Naive B cell (primary cell): ENCODE results near the gene ALG14. TPM values are rescaled to one million over a fixed set of nuclear protein-coding genes. Genes with fewer than 3 reads are reported as not detected.

Experiments
- ATAC-seq, 2 donors: fragments of 150-1000 bp; cut with Tn5 transposase; 2 replicates each; pipeline ENCODE4 v1.10.0; 2021; ENCODE audit warnings: low read depth in 2 of 2, mild to moderate bottlenecking in 2 of 2, moderate library complexity in 2 of 2
- DNase-seq: peaks from one replicate; pipeline ENCODE4 v3.0.0; 2022
- H3K27ac Mint-ChIP-seq, 6 donors: one replicate each; pipeline ENCODE4 v1.8.0; 2020 to 2022; ENCODE audit warnings: mild to moderate bottlenecking in 6 of 6, mixed read lengths in 6 of 6, moderate library complexity in 5 of 6, inconsistent platforms in 2 of 6
- H3K27me3 Mint-ChIP-seq, 3 donors: one replicate each; pipeline ENCODE4 v1.8.0; 2021 to 2022; ENCODE audit warnings: mixed read lengths in 3 of 3, mild to moderate bottlenecking in 1 of 3
- H3K36me3 Mint-ChIP-seq, 2 donors: one replicate each; pipeline ENCODE4 v1.8.0; 2020 to 2022; ENCODE audit warnings: mixed read lengths in 2 of 2, inconsistent platforms in 1 of 2, mild to moderate bottlenecking in 1 of 2
- H3K4me1 Mint-ChIP-seq, 3 donors: one replicate each; pipeline ENCODE4 v1.8.0; 2020 to 2022; ENCODE audit warnings: mixed read lengths in 3 of 3, inconsistent platforms in 1 of 3, mild to moderate bottlenecking in 1 of 3, moderate library complexity in 1 of 3
- H3K4me3 Mint-ChIP-seq, 8 donors: one replicate each; pipeline ENCODE4 v1.8.0; 2020 to 2022; ENCODE audit warnings: mild to moderate bottlenecking in 8 of 8, mixed read lengths in 8 of 8, moderate library complexity in 8 of 8, inconsistent platforms in 2 of 8
- H3K9me3 Mint-ChIP-seq, 7 donors: one replicate each; pipeline ENCODE4 v1.8.0; 2020 to 2022; ENCODE audit warnings: mixed read lengths in 7 of 7, mild to moderate bottlenecking in 5 of 7, inconsistent platforms in 2 of 7, moderate library complexity in 1 of 7
- polyA plus RNA-seq, 6 donors: library from polyadenylated mRNA; unstranded; fragments of 300-500 nt; fragmentation: Illumina TruSeq; gene quantifications; one replicate each; pipeline ENCODE4 v1.2.3, GENCODE V29; 2021; ENCODE audit warnings: low read depth in 6 of 6

ALG14 gene
- polyA plus RNA-seq, 6 donors from 2014 or later: 1.5 to 20.7 (median 6.0) TPM

- peak overlapping the region in 1 of 6 donors; percentile 6 for H3K27ac Mint-ChIP-seq
- no peaks in the 10 kb centered on the region for H3K9me3 Mint-ChIP-seq
- H3K27me3 Mint-ChIP-seq: peaks cover 0 to 6% (median 0%) of the 10 kb centered on the region in 3 donors
- no peak overlapping the region for H3K4me3 Mint-ChIP-seq
- DNase-seq (no peak), ATAC-seq (no peak)
- peaks cover 0 to 5% (median 4%) of the 10 kb centered on the region in 3 donors for H3K4me1 Mint-ChIP-seq
- H3K36me3 Mint-ChIP-seq: no peaks in the 10 kb centered on the region
Measured at GRCh38 chr1:94937820-94938219, 134.9 kb downstream of the ALG14 start.

- H3K36me3 Mint-ChIP-seq: no peaks in the 10 kb centered on the region
- no peaks in the 10 kb centered on the region for H3K9me3 Mint-ChIP-seq
Measured at GRCh38 chr1:94936861-94937620, 135.7 kb downstream of the ALG14 start.

GRCh38 chr1:94935476-94935875, 137.3 kb downstream of the ALG14 start:
- H3K36me3 Mint-ChIP-seq: no peaks in the 10 kb centered on the region
- peak overlapping the region in 1 of 6 donors; percentile 33 for H3K27ac Mint-ChIP-seq
- H3K9me3 Mint-ChIP-seq: no peaks in the 10 kb centered on the region
- no peak for ATAC-seq
- no peak for DNase-seq
- H3K27me3 Mint-ChIP-seq: peaks cover 0 to 6% (median 0%) of the 10 kb centered on the region in 3 donors
- H3K4me3 Mint-ChIP-seq: no peak overlapping the region
- H3K4me1 Mint-ChIP-seq: peaks cover 0 to 5% (median 4%) of the 10 kb centered on the region in 3 donors

More at GRCh38 chr1:94936861-94937620, 135.7 kb downstream of the ALG14 start:
- Mint-ChIP-seq H3K27me3 (peaks cover 0 to 6% (median 0%) of the 10 kb centered on the region in 3 donors), H3K27ac (no peak overlapping the region), H3K4me1 (peaks cover 0 to 5% (median 4%) of the 10 kb centered on the region in 3 donors), H3K4me3 (no peak overlapping the region)
- ATAC-seq (no peak), DNase-seq (no peak)

GRCh38 chr1:94935034-94935433, 137.7 kb downstream of the ALG14 start:
- no peak overlapping the region for H3K27ac Mint-ChIP-seq
- H3K27me3 Mint-ChIP-seq: peaks cover 0 to 6% (median 0%) of the 10 kb centered on the region in 3 donors
- ATAC-seq (no peak), DNase-seq (no peak)
- no peak overlapping the region for H3K4me3 Mint-ChIP-seq
- peaks cover 0 to 5% (median 4%) of the 10 kb centered on the region in 3 donors for H3K4me1 Mint-ChIP-seq
- H3K36me3 Mint-ChIP-seq: no peaks in the 10 kb centered on the region
- H3K9me3 Mint-ChIP-seq: no peaks in the 10 kb centered on the region

GRCh38 chr1:94934551-94934950, 138.2 kb downstream of the ALG14 start:
- H3K9me3 Mint-ChIP-seq: no peaks in the 10 kb centered on the region
- ATAC-seq: no peak
- peaks cover 0 to 5% (median 4%) of the 10 kb centered on the region in 3 donors for H3K4me1 Mint-ChIP-seq
- peaks cover 0 to 6% (median 0%) of the 10 kb centered on the region in 3 donors for H3K27me3 Mint-ChIP-seq
- no peaks in the 10 kb centered on the region for H3K36me3 Mint-ChIP-seq
- DNase-seq: no peak
- no peak overlapping the region for H3K27ac Mint-ChIP-seq
- no peak overlapping the region for H3K4me3 Mint-ChIP-seq

DNA sequence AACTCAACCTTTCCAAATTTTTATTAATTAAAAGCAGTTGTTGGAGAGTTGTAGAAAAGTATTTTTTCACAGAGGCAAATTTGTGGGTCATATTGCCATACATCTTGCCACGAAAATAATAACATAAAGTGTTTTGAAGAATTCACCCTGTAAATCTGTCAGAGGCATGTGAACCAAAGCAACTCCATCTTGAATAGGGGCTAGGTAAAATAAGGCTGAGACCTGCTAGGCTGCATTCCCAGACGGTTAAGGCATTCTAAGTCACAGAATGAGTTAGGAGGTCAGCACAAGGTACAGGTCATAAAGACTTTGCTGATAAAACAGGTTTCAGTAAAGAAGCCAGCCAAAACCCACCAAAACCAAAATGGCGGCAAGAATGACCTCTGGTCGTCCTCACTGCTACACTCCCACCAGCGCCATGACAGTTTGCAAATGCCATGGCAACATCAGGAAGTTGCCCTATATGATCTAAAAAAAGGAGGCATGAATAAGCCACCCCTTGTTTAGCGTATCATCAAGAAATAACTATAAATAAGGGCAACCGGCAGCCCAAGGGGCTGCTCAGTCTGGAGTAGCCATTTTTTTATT, 141.4 kb downstream of the ALG14 start:
- H3K9me3 Mint-ChIP-seq: no peaks in the 10 kb centered on the region
- no peaks in the 10 kb centered on the region for H3K27me3 Mint-ChIP-seq
- ATAC-seq: no peak
- H3K36me3 Mint-ChIP-seq: no peaks in the 10 kb centered on the region
- peaks cover 7 to 16% (median 7%) of the 10 kb centered on the region in 3 donors for H3K4me1 Mint-ChIP-seq
- DNase-seq: no peak
- H3K27ac Mint-ChIP-seq: peak overlapping the region in 1 of 6 donors; percentile 39
- H3K4me3 Mint-ChIP-seq: no peak overlapping the region

- Mint-ChIP-seq H3K36me3 (no peaks in the 10 kb centered on the region), H3K27ac (peak overlapping the region in 1 of 6 donors; percentile 15), H3K4me1 (peaks cover 17 to 24% (median 22%) of the 10 kb centered on the region in 3 donors), H3K27me3 (peaks cover 0 to 14% (median 7%) of the 10 kb centered on the region in 3 donors), H3K4me3 (peak overlapping the region in 2 of 8 donors; percentile 30 to 54), H3K9me3 (no peaks in the 10 kb centered on the region)
- ATAC-seq (no peak), DNase-seq (no peak)
Measured at GRCh38 chr1:94929351-94930217, 143.2 kb downstream of the ALG14 start.

DNA sequence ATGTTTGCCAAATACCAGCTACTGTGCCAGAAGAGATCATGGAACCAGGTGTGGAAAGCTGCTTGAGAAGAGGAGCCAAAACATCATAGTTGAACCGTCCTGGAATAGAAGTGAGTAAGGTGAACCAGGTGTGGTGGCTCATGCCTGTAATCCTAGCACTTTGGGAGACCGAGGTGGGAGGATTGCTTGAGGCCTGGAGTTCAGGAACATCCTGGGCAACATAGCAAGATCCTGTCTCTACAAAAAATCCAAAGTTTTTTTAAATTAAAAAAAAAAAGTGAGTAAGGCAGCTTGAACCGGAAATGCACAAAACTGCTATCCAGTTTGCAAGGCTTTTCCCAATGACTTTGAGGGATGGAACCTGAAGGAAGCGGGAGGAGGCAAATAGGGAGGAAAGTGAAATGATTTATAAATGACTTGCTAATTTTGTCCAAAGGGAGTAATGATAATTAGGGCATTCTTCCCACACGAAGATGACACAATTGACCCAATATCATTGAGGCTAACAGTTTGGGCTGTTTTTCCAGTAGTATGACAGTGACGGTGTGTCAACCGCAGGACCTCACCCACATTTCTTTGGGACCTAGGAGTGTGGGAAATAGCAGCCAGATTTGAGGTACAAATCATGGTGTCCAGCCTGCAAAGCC, 144.3 kb downstream of the ALG14 start:
- H3K27me3 Mint-ChIP-seq: peaks cover 0 to 22% (median 16%) of the 10 kb centered on the region in 3 donors

DNA sequence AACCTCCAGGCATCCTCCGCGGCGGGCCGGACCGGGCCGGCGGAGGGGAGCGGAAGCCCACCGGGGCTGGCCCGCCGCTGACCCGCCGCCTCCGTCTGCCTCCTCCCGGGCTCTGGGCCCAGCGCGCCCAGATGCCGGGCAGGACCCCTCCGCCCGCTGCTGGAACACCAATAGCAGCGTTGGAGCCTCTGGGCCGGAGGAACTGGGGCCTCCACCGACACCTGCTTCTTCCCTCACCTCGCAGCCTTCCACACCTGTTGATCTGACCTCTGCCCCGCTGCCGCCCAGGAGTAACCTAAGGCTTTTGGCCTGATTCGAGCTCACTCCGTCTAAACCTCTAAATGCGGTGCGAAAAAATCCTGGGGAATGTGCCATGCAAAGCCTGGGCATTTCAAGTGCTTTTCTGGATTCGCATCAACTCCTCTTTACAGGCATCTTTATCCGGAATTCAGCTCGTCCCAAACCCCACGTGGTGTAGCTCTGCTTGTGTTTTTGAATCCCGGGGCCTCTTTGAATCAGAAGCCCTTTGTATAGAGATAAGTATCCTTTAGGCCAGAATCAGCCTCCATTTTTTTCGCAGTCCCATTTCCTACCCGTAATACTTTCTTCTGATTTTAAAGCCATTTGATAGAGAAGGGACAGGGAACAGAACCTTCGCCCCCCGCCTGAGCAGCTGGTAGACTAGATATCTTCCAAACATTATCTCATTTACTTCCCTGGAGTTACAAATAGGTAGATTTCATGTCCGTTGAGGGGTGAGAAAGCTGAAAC, 145.2 kb downstream of the ALG14 start:
- DNase-seq (no peak), ATAC-seq (peak in 1 of 2 donors; percentile 29)
- H3K4me3 Mint-ChIP-seq: peak overlapping the region; percentile 90 to 95 (median 92)
- H3K4me1 Mint-ChIP-seq: peaks cover 27 to 40% (median 36%) of the 10 kb centered on the region in 3 donors
- peak overlapping the region; percentile 80 to 96 (median 88) for H3K27ac Mint-ChIP-seq
- no peaks in the 10 kb centered on the region for H3K36me3 Mint-ChIP-seq
- H3K27me3 Mint-ChIP-seq: peaks cover 0 to 22% (median 22%) of the 10 kb centered on the region in 3 donors
- no peaks in the 10 kb centered on the region for H3K9me3 Mint-ChIP-seq

More for the DNA sequence above, 144.3 kb downstream of the ALG14 start:
- Mint-ChIP-seq H3K36me3 (no peaks in the 10 kb centered on the region), H3K4me3 (peak overlapping the region; percentile 90 to 95 (median 92)), H3K4me1 (peaks cover 21 to 33% (median 29%) of the 10 kb centered on the region in 3 donors), H3K27ac (peak overlapping the region in 4 of 6 donors; percentile 75 to 91 (median 82)), H3K9me3 (no peaks in the 10 kb centered on the region)
- no peak for ATAC-seq
- no peak for DNase-seq

DNA sequence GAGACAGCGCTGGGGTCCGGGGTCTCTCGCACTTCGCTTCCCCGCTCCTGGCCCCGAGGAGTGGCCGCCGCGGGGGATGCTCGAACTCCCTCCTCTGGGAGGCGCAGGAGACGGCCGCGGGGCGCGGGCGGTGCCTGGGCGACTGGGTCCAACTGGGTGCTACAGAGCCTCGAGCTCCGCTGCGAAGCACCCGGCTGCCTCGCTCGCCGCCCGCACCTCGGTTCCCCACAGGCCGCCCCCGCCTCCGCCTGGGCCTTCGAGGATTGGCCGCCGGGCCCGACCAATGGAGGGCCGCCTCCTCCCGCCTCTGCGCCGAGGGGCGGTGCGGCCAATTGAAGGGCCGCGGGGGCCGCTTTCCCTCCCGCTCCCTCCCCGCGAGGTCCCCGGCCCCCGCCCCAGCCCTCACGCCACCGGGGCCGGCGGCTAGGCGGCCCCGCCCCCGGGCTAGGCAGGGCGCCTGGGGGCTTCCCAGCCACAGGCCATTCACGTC, 145.8 kb downstream of the ALG14 start, which contains the start of gene CNN3:
Gene CNN3 (minus strand): TSS at position 196 of the 490 bp plus-strand sequence. CDS start 216 bp downstream, outside the sequence.
- ATAC-seq (peak; percentile 77 to 78), DNase-seq (peak; percentile 84)
- Mint-ChIP-seq H3K27ac (peak within 1 kb of the TSS; percentile 83 to 96 (median 90)), H3K4me3 (peak within 1 kb of the TSS; percentile 90 to 98 (median 95)), H3K36me3 (no peaks in the 10 kb centered on the region), H3K27me3 (peaks cover 0 to 22% (median 22%) of the 10 kb centered on the region in 3 donors), H3K4me1 (peaks cover 27 to 44% (median 36%) of the 10 kb centered on the region in 3 donors), H3K9me3 (no peaks in the 10 kb centered on the region)

- H3K4me3 Mint-ChIP-seq: peak overlapping the region; percentile 90 to 98 (median 95)
- ATAC-seq: peak; percentile 5 to 8
- peak; percentile 41 for DNase-seq
- H3K36me3 Mint-ChIP-seq: no peaks in the 10 kb centered on the region
- H3K4me1 Mint-ChIP-seq: peaks cover 27 to 44% (median 36%) of the 10 kb centered on the region in 3 donors
- peak overlapping the region; percentile 11 to 92 (median 89) for H3K27ac Mint-ChIP-seq
- peaks cover 0 to 22% (median 22%) of the 10 kb centered on the region in 3 donors for H3K27me3 Mint-ChIP-seq
- no peaks in the 10 kb centered on the region for H3K9me3 Mint-ChIP-seq
Measured at GRCh38 chr1:94926126-94926914, 146.4 kb downstream of the ALG14 start.
